ENCODE measurements around the gene POLK. TPM values are rescaled to one million over a fixed set of nuclear protein-coding genes. Genes with fewer than 3 reads are reported as not detected.

The POLK gene
- total and polyA plus RNA-seq, 2 donors (not counting 3 experiments of a cell fraction or from before 2014, with no cell fraction given): 5.1 to 27.3 TPM

DNA sequence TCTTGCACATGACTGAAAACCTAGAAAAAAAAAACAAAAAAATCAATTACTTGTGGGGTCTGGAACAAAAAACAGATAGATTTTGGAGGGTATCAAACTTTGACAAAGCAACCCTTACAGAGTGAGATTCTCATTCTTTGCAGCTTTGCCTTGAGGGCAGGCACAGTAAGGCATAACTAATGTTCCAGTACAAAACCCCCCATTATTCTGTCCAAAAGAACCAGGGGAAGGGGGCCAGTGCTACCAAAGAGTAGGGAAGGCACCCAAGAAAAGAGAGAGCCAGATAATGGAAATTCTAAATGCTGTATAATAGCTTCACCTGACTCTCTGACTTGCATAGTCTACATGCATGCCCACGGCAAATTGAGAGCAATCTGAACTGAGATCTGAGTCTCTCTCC, 12.9 kb downstream of the POLK start:
- CTCF ChIA-PET: interaction anchor here (1.3 kb wide), 1 partner anchor 12 kb away, joined by 3 read pairs; no protein-coding TSS in a partner anchor
- Histone ChIP-seq H3K9me3 (replicated peaks; ENCODE audit: control insufficient read depth, insufficient read depth, low read length) (no peaks in the 10 kb centered on the region), H3K27me3 (ENCODE audit: control insufficient read depth in 2 of 2, insufficient read depth in 2 of 2, low read length in 2 of 2) (no peaks in the 10 kb centered on the region), H3K4me2 (ENCODE audit: insufficient read depth, low read length) (no peak overlapping the region), H3K9me1 (replicated peaks; ENCODE audit: control insufficient read depth, extremely low read depth, insufficient read depth, low read length) (peaks cover 4% of the 10 kb centered on the region), H3K79me2 (ENCODE audit: control insufficient read depth, insufficient read depth, low read length) (peaks cover 69% of the 10 kb centered on the region), H3K9ac (replicated peaks; ENCODE audit: extremely low read depth, insufficient read depth, low read length) (no peak overlapping the region), H2AFZ (ENCODE audit: low read depth, low read length) (no peak overlapping the region), H3K27ac (ENCODE audit: insufficient read depth, low read depth, low read length) (no peak overlapping the region), H4K20me1 (replicated peaks; ENCODE audit: control insufficient read depth, extremely low read depth, insufficient read depth, low read length) (peaks cover 5% of the 10 kb centered on the region), H3K4me1 (ENCODE audit: control insufficient read depth, extremely low read depth, insufficient read depth, low read length) (no peaks in the 10 kb centered on the region), H3K36me3 (ENCODE audit: control insufficient read depth in 2 of 2, extremely low read depth in 1 of 2, insufficient read depth in 2 of 2, low read length in 2 of 2) (no peaks in the 10 kb centered on the region), H3K4me3 (replicated peaks in 1 of 3; ENCODE audit: insufficient read depth in 1 of 3, low read depth in 1 of 3, low read length in 3 of 3) (no peak overlapping the region)
- POLR2A ChIA-PET: no interaction called here
- FAIRE-seq: no peak
- no peak for DNase-seq (ENCODE audit: low read depth, low spot score)
- no peak for TF ChIP-seq MYC (IDR thresholded peaks at IDR 0.05; ENCODE audit: low read depth, low read length)
- TF ChIP-seq POLR2AphosphoS5 (IDR thresholded peaks at IDR 0.05; ENCODE audit: insufficient read depth, low read depth, low read length): no peak
- TF ChIP-seq JUN (IDR thresholded peaks at IDR 0.05; ENCODE audit: borderline replicate concordance, insufficient read depth, insufficient read length, low read depth): no peak
- TF ChIP-seq EZH2 (IDR thresholded peaks at IDR 0.05; ENCODE audit: borderline replicate concordance, low read depth, low read length, severe bottlenecking): no peak
- no peak for TF ChIP-seq FOS (IDR thresholded peaks at IDR 0.05; ENCODE audit: borderline replicate concordance, insufficient read depth, low read length)
- TF ChIP-seq, protein P1, sequence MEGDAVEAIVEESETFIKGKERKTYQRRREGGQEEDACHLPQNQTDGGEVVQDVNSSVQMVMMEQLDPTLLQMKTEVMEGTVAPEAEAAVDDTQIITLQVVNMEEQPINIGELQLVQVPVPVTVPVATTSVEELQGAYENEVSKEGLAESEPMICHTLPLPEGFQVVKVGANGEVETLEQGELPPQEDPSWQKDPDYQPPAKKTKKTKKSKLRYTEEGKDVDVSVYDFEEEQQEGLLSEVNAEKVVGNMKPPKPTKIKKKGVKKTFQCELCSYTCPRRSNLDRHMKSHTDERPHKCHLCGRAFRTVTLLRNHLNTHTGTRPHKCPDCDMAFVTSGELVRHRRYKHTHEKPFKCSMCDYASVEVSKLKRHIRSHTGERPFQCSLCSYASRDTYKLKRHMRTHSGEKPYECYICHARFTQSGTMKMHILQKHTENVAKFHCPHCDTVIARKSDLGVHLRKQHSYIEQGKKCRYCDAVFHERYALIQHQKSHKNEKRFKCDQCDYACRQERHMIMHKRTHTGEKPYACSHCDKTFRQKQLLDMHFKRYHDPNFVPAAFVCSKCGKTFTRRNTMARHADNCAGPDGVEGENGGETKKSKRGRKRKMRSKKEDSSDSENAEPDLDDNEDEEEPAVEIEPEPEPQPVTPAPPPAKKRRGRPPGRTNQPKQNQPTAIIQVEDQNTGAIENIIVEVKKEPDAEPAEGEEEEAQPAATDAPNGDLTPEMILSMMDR (IDR thresholded peaks at IDR 0.05; ENCODE audit: extremely low read depth in 1 of 2, insufficient read depth in 1 of 2, low read depth in 1 of 2, low read length in 2 of 2): no peak
- no peak for TF ChIP-seq POLR2A (IDR thresholded peaks at IDR 0.05; ENCODE audit: low read depth, low read length)
- TF ChIP-seq GATA2 (IDR thresholded peaks at IDR 0.05; ENCODE audit: insufficient read depth, insufficient read length, low read depth, low read length): no peak
- no peak for TF ChIP-seq MAX (IDR thresholded peaks at IDR 0.05; ENCODE audit: insufficient read depth, insufficient read length)
- BruUV-seq (replicated peaks): no TSS peak
- intact Hi-C loops (cut with micrococcal nuclease) (no loop called here), dilution Hi-C loops (cut with MboI; ENCODE audit: extremely low pct_ligation_motif_present, low sequenced_read_pairs) (no loop called here)

Measured in endothelial cell of umbilical vein (primary cell).